GM12878 (cell line): ENCODE measurements around the gene GPC5. TPM values are rescaled to one million over a fixed set of nuclear protein-coding genes. Genes with fewer than 3 reads are reported as not detected.

Experiments used
- ATAC-seq: fragments of 200-7000 bp; cut with Tn5 transposase; 3 replicates; pipeline ENCODE4 v1.9.1; 2020; ENCODE audit warnings: mild to moderate bottlenecking, moderate library complexity
- BruUV-seq: library from RNA; stranded (reverse); fragments of 400-500 nt; replicated peaks from 2 replicates; lab custom pipeline; 2021; lab: Mats Ljungman, UMichigan
- CTCF ChIA-PET: fragments of 300-600 bp; sonication (Branson Sonifier 250); formaldehyde crosslinking; extraction: SDS; loops from one replicate; lab custom pipeline; 2021; ENCODE audit warnings: inconsistent platforms; lab: Yijun Ruan, JAX
- POLR2A ChIA-PET: fragments of 350-600 bp; formaldehyde crosslinking; extraction: SDS; loops from one replicate; lab custom pipeline; 2021; ENCODE audit warnings: inconsistent platforms; lab: Charles Lee
- RAD21 ChIA-PET: fragments of 300-600 bp; sonication (Branson Sonifier 250); formaldehyde crosslinking; loops from one replicate; lab custom pipeline; 2023; ENCODE audit warnings: antibody characterized with exemption; ENCODE audit not compliant: unreplicated experiment; lab: Charles Lee
- SMC1A ChIA-PET: fragments of 300-600 bp; sonication (Branson Sonifier 250); formaldehyde crosslinking; loops from one replicate; lab custom pipeline; 2023; ENCODE audit not compliant: unreplicated experiment, uncharacterized antibody; lab: Charles Lee
- DNase-seq: peaks from one replicate; pipeline ENCODE4 v3.0.0-alpha.2; 2011; ENCODE audit warnings: low read depth, low spot score
- FAIRE-seq: peaks from 3 replicates; lab custom pipeline; 2011; peaks lifted over from hg19 to GRCh38; lab: Jason Lieb, UNC
- H2AFZ ChIP-seq: 2 replicates; pipeline ENCODE4 v1.6.0; 2011; ENCODE audit warnings: low read depth, low read length, control low read depth; ENCODE audit not compliant: control insufficient read depth
- H3K27ac ChIP-seq: 2 replicates; pipeline ENCODE4 v1.5.1; 2011; ENCODE audit warnings: control low read depth; ENCODE audit not compliant: control insufficient read depth, insufficient read depth
- H3K27me3 ChIP-seq, 2 experiments: replicated peaks in 1 of 2; 2 replicates each; pipeline versions ENCODE4 v1.6.0 to v1.6.1; 2011; ENCODE audit warnings: low read length in 1 of 2; ENCODE audit not compliant: control insufficient read depth in 2 of 2, insufficient read depth in 2 of 2
- H3K36me3 ChIP-seq, 2 experiments: 2 replicates each; pipeline ENCODE4 v1.5.1; 2011; ENCODE audit warnings: low read length in 1 of 2; ENCODE audit not compliant: control insufficient read depth in 2 of 2, insufficient read depth in 2 of 2
- H3K4me1 ChIP-seq: 2 replicates; pipeline ENCODE4 v1.6.1; 2011; ENCODE audit warnings: mild to moderate bottlenecking, low read length, moderate library complexity, mixed read lengths; ENCODE audit not compliant: control insufficient read depth, insufficient read depth
- H3K4me2 ChIP-seq: 2 replicates; pipeline ENCODE4 v1.6.0; 2011; ENCODE audit warnings: control low read depth; ENCODE audit not compliant: control insufficient read depth, insufficient read depth
- H3K4me3 ChIP-seq: fragments of 200-600 bp; sonication (generic); 2 replicates; pipeline ENCODE4 v1.5.1; 2016
- H3K79me2 ChIP-seq: 2 replicates; pipeline ENCODE4 v1.6.0; 2011; ENCODE audit warnings: low read length; ENCODE audit not compliant: control insufficient read depth, insufficient read depth
- H3K9ac ChIP-seq: 2 replicates; pipeline ENCODE4 v1.8.0; 2011; ENCODE audit warnings: low read length, control low read depth, mixed read lengths; ENCODE audit not compliant: control insufficient read depth, insufficient read depth
- H3K9me3 ChIP-seq: replicated peaks from 3 replicates; pipeline ENCODE4 v1.5.1; 2011; ENCODE audit warnings: mild to moderate bottlenecking, low read length; ENCODE audit not compliant: control insufficient read depth, insufficient read depth
- H4K20me1 ChIP-seq: 2 replicates; pipeline ENCODE4 v1.6.0; 2011; ENCODE audit not compliant: control insufficient read depth, insufficient read depth
- ATF7 ChIP-seq: fragments of 450-650 bp; IDR thresholded peaks from 2 replicates; pipeline ENCODE4 v1.6.1; 2016; ENCODE audit warnings: low read depth, mild to moderate bottlenecking
- BCLAF1 ChIP-seq: fragments of 450-650 bp; IDR thresholded peaks from 2 replicates; pipeline ENCODE4 v1.6.1; 2017; ENCODE audit warnings: antibody characterized with exemption, mild to moderate bottlenecking, moderate library complexity
- EED ChIP-seq: sonication (generic); IDR thresholded peaks from 2 replicates; pipeline ENCODE4 v1.6.1; 2016; ENCODE audit warnings: antibody characterized with exemption, low read depth
- EP300 ChIP-seq, 2 experiments: fragments of 150-350 bp in 1 of 2; IDR thresholded peaks; 2 replicates each; pipeline ENCODE4 v1.6.1; 2011 to 2012; ENCODE audit warnings: low read depth in 2 of 2, low read length in 2 of 2, borderline replicate concordance in 1 of 2, improper control_type of control experiment in 1 of 2, inconsistent platforms in 1 of 2; ENCODE audit not compliant: control insufficient read depth in 1 of 2
- IRF3 ChIP-seq: fragments of 450-650 bp; IDR thresholded peaks from 2 replicates; pipeline ENCODE4 v1.6.1; 2014; ENCODE audit warnings: mild to moderate bottlenecking
- JUND ChIP-seq: IDR thresholded peaks from 2 replicates; pipeline ENCODE4 v1.6.1; 2012; ENCODE audit warnings: low read depth, mild to moderate bottlenecking, low read length, improper control_type of control experiment, moderate library complexity
- KDM1A ChIP-seq: fragments of 200-600 bp; sonication (generic); IDR thresholded peaks from 2 replicates; pipeline ENCODE4 v1.6.1; 2016; ENCODE audit warnings: borderline replicate concordance
- MXI1 ChIP-seq: fragments of 150-350 bp; IDR thresholded peaks from 2 replicates; pipeline ENCODE4 v1.6.1; 2011; ENCODE audit warnings: low read depth, mild to moderate bottlenecking, inconsistent platforms, low read length, improper control_type of control experiment
- REST ChIP-seq: IDR thresholded peaks from 2 replicates; pipeline ENCODE4 v1.6.1; 2012; ENCODE audit warnings: mild to moderate bottlenecking, low read depth, low read length
- STAT1 ChIP-seq: fragments of 450-650 bp; conservative IDR thresholded peaks from 2 replicates; pipeline ENCODE4 v1.6.1; 2014; ENCODE audit warnings: antibody characterized with exemption, mild to moderate bottlenecking
- ZNF384 ChIP-seq: IDR thresholded peaks from 2 replicates; pipeline ENCODE4 v1.6.1; 2012; ENCODE audit warnings: low read depth, mild to moderate bottlenecking, low read length, improper control_type of control experiment, borderline replicate concordance
- ZNF687 ChIP-seq: fragments of 450-650 bp; IDR thresholded peaks from 2 replicates; pipeline ENCODE4 v1.6.1; 2017; ENCODE audit warnings: mild to moderate bottlenecking, moderate library complexity
- ZSCAN29 ChIP-seq: fragments of 450-650 bp; IDR thresholded peaks from 2 replicates; pipeline ENCODE4 v1.6.1; 2017; ENCODE audit warnings: mild to moderate bottlenecking, moderate library complexity
- in situ Hi-C: fragments of 300-500 bp; cut with MboI; formaldehyde crosslinking; loops from 9 replicates; pipeline ENCODE4 v1.14.3; 2018; ENCODE audit warnings: mixed read lengths
- intact Hi-C: fragments of 100-400 bp; cut with micrococcal nuclease; formaldehyde crosslinking; loops from one replicate; pipeline ENCODE4 v1.14.2; 2022; ENCODE audit not compliant: unreplicated experiment
- polyA plus RNA-seq, 11 experiments: library from polyadenylated mRNA; depleted of rRNA in 4 of 11; unstranded in 6 of 11; stranded (reverse) in 5 of 11; fragments of >200 nt; fragmentation: Nextera tagmentation in 4 of 11; fragmentation: Illumina TruSeq in 1 of 11; extraction: Ambion mirVana in 4 of 11; extraction: Trizol in 1 of 11; gene quantifications; 1 replicate in 1 of 11; 2 replicates in 10 of 11; pipeline versions ENCODE4 v1.2.1 to v1.2.3, GENCODE V29; 2011 to 2016; ENCODE audit warnings: inconsistent platforms in 2 of 11, missing spikeins in 2 of 11, low read depth in 1 of 11
- total RNA-seq, 4 experiments: library from RNA; depleted of rRNA in 3 of 4; stranded (reverse); fragments of >200 nt in 3 of 4; fragmentation: Illumina TruSeq in 1 of 4; extraction: Trizol in 1 of 4; gene quantifications; 2 replicates each; pipeline versions ENCODE4 v1.2.1 to v1.2.3, GENCODE V29; 2013 to 2021

GPC5 gene
- total and polyA plus RNA-seq, 10 of the 15 experiments (the other 5 are each of a cell fraction or from before 2014, with no cell fraction given), result 0.05 to 0.87 (median 0.44) TPM; not detected in 1

GRCh38 chr13:91802957-91803356 lies 404.5 kb downstream of the GPC5 start:
- SMC1A ChIA-PET, result no interaction called here
- intact Hi-C loops (no loop called here), in situ Hi-C loops (no loop called here)
- H3K4me1 ChIP-seq, result no peaks in the 10 kb centered on the region
- DNase-seq (no peak), FAIRE-seq (no peak), ATAC-seq (no peak)
- H4K20me1 ChIP-seq, result no peaks in the 10 kb centered on the region
- no peaks in the 10 kb centered on the region for H3K27me3 ChIP-seq
- no peaks in the 10 kb centered on the region for H3K36me3 ChIP-seq
- POLR2A ChIA-PET, result no interaction called here
- no peaks in the 10 kb centered on the region for H3K79me2 ChIP-seq
- no TSS peak for BruUV-seq
- H2AFZ ChIP-seq, result no peak overlapping the region
- H3K9ac ChIP-seq, result no peak overlapping the region
- no peaks in the 10 kb centered on the region for H3K9me3 ChIP-seq
- H3K4me2 ChIP-seq, result no peak overlapping the region
- H3K27ac ChIP-seq, result no peak overlapping the region
- CTCF ChIA-PET, result no interaction called here
- no peak overlapping the region for H3K4me3 ChIP-seq
- RAD21 ChIA-PET, result no interaction called here
- TF ChIP-seq BCLAF1 (no peak), MXI1 (no peak), JUND (no peak), EED (no peak), IRF3 (no peak), REST (no peak), STAT1 (no peak), ZSCAN29 (no peak), KDM1A (no peak), ZNF384 (no peak), ZNF687 (no peak), EP300 (IDR thresholded peaks at IDR 0.05; ENCODE audit: borderline replicate concordance in 1 of 2, control insufficient read depth in 1 of 2, low read depth in 2 of 2, low read length in 2 of 2) (no peak), ATF7 (no peak)
